Adrenal gland (tissue), 5 donors: Measurements from ENCODE around the gene ERCC6L2.

Experiments
- POLR2A ChIP-seq, 2 donors: fragments of 450-650 bp; IDR thresholded peaks; one replicate each; pipeline ENCODE4 v1.6.1; 2017; ENCODE audit warnings: antibody characterized with exemption in 2 of 2, mild to moderate bottlenecking in 2 of 2, moderate library complexity in 1 of 2
- TF ChIP-seq, protein P1 (sequence below), 6 experiments: fragments of 450-650 bp in 4 of 6; fragments of 200-600 bp in 2 of 6; sonication (generic) in 1 of 6; IDR thresholded peaks; 1 replicate in 5 of 6; 2 replicates in 1 of 6; pipeline versions ENCODE4 v1.5.1 to v1.8.0; 2016 to 2021; ENCODE audit warnings: antibody characterized with exemption in 6 of 6, mild to moderate bottlenecking in 2 of 6, moderate library complexity in 1 of 6
- donor health status: DM: no; HTN: no; CAD: no.

DNA sequence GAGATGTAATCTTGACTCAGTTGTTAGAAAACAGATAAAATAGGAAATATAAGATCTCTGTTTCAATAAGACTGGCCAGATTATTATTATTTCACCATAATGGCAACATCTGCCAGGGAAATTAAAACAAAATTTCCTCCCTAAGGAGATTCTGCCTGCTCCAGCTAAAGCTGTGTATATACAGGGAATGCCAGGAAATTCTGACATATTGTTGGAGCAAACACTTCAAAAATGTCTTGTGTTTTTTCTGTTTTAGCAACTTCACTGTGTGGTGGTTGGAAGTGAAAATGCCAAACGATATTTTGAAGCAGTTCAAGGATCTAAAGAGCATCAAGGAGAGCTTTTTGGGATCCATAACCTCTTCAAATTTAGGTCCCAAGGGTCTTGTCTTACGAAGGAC, 90.8 kb downstream of the ERCC6L2 start:
- TF ChIP-seq POLR2A (IDR thresholded peaks at IDR 0.05) = no peak
- TF ChIP-seq, protein P1, sequence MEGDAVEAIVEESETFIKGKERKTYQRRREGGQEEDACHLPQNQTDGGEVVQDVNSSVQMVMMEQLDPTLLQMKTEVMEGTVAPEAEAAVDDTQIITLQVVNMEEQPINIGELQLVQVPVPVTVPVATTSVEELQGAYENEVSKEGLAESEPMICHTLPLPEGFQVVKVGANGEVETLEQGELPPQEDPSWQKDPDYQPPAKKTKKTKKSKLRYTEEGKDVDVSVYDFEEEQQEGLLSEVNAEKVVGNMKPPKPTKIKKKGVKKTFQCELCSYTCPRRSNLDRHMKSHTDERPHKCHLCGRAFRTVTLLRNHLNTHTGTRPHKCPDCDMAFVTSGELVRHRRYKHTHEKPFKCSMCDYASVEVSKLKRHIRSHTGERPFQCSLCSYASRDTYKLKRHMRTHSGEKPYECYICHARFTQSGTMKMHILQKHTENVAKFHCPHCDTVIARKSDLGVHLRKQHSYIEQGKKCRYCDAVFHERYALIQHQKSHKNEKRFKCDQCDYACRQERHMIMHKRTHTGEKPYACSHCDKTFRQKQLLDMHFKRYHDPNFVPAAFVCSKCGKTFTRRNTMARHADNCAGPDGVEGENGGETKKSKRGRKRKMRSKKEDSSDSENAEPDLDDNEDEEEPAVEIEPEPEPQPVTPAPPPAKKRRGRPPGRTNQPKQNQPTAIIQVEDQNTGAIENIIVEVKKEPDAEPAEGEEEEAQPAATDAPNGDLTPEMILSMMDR (IDR thresholded peaks at IDR 0.05) = no peak
